Left lobe of liver (tissue), 2 donors: ENCODE data around the gene PFKFB3. TPM values are rescaled to one million over a fixed set of nuclear protein-coding genes. Genes with fewer than 3 reads are reported as not detected.
A peak's percentile ranks its signal among the peaks of the same experiment; 100 is the strongest.
"Not testable (repeated sequence)": the region's sequence is repeated elsewhere in the genome, so short reads cannot be mapped to it uniquely, and the experiment has no call there.

Source experiments
- ATAC-seq: fragments of 200-7000 bp; cut with Tn5 transposase; one replicate; pipeline ENCODE4 v1.9.1; 2020; ENCODE audit warnings: mild to moderate bottlenecking, moderate library complexity
- DNase-seq: peaks from one replicate; pipeline ENCODE4 v3.0.0-alpha.2; 2020; ENCODE audit warnings: low spot score
- total RNA-seq: library from RNA; stranded (reverse); gene quantifications from one replicate; pipeline ENCODE4 v1.2.1, GENCODE V29; 2021
- donor health status: DM: no; HTN: no; CAD: no; lungs with moderate emphysema.
- donor health status: DM: no; HTN: yes; CAD: no.

The PFKFB3 gene
- total RNA-seq, 1 donor from 2014 or later, result 39.2 TPM

DNA sequence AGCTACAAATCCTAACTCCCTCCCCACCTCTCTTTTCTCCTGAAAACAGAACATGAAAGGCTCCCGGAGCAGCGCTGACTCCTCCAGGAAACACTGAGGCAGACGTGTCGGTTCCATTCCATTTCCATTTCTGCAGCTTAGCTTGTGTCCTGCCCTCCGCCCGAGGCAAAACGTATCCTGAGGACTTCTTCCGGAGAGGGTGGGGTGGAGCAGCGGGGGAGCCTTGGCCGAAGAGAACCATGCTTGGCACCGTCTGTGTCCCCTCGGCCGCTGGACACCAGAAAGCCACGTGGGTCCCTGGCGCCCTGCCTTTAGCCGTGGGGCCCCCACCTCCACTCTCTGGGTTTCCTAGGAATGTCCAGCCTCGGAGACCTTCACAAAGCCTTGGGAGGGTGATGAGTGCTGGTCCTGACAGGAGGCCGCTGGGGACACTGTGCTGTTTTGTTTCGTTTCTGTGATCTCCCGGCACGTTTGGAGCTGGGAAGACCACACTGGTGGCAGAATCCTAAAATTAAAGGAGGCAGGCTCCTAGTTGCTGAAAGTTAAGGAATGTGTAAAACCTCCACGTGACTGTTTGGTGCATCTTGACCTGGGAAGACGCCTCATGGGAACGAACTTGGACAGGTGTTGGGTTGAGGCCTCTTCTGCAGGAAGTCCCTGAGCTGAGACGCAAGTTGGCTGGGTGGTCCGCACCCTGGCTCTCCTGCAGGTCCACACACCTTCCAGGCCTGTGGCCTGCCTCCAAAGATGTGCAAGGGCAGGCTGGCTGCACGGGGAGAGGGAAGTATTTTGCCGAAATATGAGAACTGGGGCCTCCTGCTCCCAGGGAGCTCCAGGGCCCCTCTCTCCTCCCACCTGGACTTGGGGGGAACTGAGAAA, 30.4 kb downstream of the PFKFB3 start:
- DNase-seq (no peak), ATAC-seq (peak; percentile 7)

DNA sequence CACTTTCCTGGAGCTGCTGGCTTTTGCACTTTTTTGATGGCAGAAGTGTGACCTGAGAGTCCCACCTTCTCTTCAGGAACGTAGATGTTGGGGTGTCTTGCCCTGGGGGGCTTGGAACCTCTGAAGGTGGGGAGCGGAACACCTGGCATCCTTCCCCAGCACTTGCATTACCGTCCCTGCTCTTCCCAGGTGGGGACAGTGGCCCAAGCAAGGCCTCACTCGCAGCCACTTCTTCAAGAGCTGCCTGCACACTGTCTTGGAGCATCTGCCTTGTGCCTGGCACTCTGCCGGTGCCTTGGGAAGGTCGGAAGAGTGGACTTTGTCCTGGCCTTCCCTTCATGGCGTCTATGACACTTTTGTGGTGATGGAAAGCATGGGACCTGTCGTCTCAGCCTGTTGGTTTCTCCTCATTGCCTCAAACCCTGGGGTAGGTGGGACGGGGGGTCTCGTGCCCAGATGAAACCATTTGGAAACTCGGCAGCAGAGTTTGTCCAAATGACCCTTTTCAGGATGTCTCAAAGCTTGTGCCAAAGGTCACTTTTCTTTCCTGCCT, 31.1 kb downstream of the PFKFB3 start:
- DNase-seq, result no peak
- ATAC-seq, result no peak

DNA sequence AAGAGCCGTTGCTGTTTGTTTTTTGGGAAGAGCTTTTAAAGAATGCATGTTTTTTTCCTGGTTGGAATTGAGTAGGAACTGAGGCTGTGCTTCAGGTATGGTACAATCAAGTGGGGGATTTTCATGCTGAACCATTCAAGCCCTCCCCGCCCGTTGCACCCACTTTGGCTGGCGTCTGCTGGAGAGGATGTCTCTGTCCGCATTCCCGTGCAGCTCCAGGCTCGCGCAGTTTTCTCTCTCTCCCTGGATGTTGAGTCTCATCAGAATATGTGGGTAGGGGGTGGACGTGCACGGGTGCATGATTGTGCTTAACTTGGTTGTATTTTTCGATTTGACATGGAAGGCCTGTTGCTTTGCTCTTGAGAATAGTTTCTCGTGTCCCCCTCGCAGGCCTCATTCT, 31.6 kb downstream of the PFKFB3 start:
- no peak for ATAC-seq
- DNase-seq, result no peak

DNA sequence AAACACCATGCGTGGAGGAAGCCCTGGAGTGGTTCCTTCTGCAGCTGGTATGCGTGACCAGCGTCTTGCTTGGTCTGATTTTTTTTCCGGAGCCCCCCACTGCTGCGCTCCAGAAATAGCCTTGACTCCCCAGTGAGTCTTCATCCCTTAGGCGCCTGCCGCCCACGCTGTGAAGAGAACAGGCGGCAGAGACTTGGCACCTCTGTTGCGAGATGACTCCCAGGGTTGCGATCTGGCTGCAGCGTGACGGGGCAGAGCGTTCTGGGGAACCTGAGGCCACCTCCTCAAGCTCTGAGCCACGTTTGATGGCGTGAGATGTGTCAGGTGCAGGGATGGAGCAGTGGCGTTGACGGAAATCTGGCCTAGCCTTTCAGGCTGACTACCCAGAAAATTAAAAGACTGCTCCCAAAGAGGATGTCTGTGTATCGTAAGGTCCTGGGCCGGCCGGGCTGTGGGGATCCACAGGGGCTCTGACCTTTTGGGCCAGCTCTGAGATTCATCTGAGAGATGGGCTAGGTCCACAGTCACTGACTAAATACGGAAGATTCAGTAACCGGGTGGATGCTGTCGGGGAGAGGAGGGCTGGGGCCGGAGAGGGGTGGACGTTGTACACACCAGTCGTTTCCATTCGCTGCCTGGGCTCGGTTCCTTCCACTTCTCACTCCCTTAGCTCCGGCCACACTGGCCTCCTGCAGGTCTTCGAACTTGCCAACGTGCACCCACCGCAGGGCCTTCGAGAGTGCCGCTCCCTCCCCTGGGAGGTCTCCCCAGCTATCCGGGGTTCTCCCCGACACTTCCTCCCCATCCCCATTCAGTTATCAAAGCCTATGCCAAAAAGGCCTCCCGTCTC, 33.8 kb downstream of the PFKFB3 start:
- no peak for DNase-seq
- ATAC-seq, result no peak

DNA sequence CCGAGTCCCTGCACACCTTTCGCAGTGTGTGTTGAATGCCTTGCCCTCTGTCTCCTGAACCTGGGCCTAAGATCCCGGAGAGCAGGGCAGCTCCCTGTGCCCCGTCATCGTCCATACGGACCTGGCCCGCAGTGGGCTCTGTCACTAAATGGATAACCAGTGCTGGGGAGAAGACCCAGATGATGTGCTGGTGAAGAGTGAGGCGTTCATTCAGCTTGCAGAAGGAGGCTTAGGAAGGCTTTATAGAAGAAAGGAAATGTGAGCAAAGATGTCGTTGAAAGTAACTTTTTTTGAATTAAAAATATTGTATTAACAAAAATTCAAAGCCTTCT, 34.4 kb downstream of the PFKFB3 start:
- ATAC-seq (no peak), DNase-seq (no peak)

DNA sequence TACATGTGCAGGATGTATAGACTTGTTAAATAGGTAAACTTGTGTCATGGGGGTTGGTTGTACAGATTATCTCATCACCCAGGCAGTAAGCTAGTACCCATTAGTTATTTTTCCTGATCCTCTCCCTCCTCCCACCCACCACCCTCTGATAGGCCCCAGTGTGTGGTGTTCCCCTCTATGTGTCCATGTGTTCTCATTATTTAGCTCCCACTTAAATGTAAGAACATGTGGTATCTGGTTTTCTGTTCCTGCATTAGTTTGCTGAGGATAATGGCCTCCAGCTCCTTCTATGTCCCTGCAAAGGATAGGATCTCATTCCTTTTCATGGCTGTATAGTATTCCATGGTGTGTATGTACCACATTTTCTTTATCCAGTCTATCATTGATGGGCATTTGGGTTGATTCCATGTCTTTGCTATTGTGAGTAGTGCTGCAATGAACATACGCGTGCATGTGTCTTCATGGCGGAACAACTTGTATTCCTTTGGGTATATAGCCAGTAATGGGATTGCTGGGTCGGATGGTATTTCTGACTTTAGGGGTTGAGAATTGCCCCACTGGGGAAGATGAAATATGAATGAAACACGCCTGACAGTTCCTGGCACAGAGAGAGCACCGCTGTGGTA, 36.0 kb downstream of the PFKFB3 start:
- ATAC-seq, DNase-seq: not testable (repeated sequence)

DNA sequence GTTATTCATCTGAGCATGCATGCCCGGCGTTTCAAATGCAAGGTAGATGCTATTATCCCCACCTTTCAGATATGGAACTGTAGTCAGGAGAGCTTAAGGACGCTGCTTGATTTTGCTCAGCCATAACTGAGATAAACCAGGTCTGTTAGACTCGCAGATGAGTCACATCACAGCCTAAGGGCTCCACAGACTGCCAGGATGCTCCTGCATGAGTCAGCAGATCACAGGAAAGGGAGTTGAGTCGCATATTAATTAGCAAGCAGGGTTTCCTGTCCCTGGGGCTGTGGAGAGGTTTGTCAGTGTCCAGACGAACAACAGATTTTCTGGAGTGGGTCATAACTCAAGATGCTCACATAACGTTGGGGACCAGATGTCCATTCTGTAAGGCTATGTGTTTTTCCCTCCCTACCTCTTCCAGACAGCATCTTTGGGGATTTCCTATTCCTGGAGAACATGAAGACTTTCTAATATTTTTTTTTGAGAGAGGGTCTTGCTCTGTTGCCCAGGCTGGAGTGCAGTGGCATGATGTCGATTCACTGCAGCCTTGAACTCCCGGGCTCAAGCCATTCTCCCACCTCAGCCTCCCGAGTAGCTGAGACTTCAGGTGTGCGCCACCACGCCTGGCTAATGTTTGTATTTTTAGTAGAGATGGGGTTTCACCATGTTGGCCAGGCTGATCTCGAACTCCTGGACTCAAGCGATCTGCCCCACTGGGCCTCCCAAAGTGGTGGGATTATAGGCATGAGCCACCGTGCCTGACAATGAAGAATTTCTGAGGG, 36.7 kb downstream of the PFKFB3 start:
- peak; percentile 63 for ATAC-seq

DNA sequence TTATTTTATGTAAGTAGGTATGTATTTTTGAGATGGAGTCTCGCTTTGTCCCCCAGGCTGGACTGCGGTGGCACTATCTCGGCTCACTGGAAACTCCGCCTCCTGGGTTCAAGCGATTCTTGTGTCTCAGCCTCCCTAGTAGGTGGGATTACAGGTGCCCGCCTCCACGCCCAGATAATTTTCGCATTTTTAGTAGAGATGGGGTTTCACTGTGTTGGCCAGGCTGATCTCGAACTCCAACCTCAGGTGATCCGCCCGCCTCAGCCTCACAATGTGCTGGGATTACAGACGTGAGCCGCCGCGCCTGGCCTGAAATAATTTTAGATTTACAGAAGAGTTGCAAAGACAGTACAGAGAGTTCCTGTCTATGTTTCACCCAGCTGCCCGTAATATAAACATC, 37.5 kb downstream of the PFKFB3 start:
- DNase-seq (no peak), ATAC-seq (no peak)

More for the DNA sequence above, 36.7 kb downstream of the PFKFB3 start:
- no peak for DNase-seq

DNA sequence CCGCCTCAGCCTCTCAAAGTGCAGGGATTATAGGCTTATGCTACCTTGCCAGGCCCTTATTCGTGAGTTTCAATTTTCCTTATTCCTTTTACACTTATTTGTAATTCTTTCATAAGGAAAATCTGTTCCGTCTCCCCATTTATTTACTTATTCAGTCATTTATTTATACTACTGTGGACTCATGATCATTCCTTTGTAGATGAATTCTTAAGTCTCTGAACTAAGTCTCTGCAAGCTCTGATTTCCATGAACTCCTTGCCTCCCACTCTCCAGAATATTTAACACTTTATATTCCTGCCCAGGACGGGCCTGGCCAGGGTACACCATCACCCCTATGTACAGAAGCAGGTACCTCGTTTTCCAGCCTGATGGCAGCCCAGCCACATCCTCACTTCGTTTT, 39.4 kb downstream of the PFKFB3 start:
- DNase-seq, result no peak
- no peak for ATAC-seq

DNA sequence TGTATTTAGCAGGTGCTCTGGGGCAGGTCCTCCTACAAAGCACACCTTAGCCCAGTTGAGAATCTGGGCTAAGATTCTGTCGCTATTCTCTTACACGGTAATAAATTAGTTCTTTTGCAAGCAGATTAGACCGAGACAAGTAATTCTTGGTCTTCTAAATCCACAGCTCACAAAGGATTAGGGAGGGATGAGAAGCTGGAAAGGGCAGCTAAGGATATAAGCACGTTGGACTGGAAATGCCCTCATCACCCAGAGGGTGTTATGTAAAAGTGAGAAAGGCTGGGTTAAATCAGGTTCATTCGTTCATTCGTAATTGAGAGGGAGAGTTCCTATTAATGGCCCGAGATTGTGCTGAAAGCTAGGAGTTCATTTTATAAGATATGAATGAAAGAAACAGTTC, 41.8 kb downstream of the PFKFB3 start:
- ATAC-seq, result no peak
- no peak for DNase-seq

DNA sequence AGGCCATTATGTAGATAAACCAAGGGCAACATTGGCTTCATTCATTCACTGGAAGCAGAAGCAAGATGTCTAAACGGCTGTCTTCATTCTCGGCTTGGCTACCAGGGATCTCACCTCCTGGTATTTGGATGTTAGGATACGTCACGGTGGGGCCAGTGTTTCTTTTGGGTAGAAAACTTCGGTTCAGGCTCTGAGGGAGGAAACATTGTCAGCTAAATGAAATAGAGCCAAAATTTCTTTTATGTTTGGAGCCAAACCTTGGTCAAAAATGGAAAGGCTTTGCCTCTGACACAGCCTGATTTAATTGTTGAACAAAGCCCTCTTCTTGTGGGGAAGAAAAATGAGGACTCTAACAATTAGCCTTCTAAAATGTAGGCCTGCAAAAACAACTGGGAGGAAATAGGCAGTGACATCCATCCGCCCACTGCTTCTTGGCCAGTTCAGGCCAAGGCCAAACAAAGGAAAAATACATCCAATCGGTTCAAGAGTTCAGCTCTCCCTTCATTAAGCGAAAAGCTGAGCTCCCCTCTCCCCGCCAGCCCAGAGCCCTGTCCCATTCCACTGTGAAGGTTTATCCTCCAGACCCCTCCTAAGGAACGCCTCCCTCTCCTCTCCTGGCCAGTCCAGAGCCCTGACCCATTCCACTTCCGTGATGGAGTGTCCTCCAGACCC, 44.4 kb downstream of the PFKFB3 start:
- no peak for DNase-seq
- peak; percentile 34 for ATAC-seq

DNA sequence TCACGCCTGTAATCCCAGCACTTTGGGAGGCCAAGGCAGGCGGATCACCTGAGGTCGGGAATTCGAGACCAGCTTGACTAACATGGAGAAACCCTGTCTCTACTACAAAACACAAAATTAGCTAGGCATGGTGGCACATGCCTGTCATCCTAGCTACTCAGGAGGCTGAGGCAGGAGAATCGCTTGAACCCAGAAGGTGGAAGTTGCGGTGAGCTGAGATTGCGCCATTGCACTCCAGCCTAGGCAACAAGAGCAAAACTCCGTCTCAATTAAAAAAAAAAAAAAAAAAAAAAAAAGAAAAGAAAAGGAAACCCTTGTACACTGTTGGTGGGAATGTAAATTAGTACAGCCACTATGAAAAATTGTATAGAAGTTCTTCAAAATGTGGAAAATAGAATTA, 46.2 kb downstream of the PFKFB3 start:
- not testable (repeated sequence) for ATAC-seq, DNase-seq

DNA sequence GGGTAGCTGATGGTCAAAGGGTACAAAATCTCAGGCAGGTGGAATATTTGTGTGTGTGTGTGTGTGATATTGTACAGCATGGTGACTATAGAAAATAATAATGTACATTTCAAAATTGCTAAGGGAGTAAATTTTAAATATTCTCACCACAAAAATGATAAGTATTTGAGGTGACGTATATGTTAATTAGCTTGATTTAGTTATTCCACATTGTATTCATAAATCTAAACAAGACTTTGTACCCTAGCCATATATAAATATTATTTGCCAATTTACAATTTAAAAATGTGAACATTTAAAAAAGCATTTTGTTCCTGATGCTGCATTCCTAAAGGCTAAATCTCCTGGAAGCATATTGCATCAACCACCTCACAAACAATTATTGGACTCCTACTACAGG, 47.0 kb downstream of the PFKFB3 start:
- no peak for ATAC-seq
- no peak for DNase-seq

DNA sequence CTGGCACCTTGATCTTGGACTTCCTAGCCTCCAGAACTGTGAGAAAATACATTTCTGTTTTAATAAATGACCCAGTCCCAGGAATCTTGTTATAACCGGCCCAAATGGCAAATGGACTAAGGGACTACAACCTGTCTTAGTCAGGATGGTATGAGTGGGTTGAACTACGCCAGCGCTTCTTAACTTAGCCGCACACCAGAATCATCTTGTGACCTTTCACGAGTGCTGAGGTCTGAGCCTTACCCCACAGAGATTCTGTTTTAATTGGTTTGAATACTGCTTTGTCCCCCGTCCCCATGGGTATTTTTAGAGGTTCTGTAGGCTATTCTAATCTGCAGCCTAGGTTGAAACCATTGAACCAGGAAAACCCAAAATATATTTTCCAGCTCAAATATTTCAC, 48.0 kb downstream of the PFKFB3 start:
- DNase-seq, result no peak
- no peak for ATAC-seq

DNA sequence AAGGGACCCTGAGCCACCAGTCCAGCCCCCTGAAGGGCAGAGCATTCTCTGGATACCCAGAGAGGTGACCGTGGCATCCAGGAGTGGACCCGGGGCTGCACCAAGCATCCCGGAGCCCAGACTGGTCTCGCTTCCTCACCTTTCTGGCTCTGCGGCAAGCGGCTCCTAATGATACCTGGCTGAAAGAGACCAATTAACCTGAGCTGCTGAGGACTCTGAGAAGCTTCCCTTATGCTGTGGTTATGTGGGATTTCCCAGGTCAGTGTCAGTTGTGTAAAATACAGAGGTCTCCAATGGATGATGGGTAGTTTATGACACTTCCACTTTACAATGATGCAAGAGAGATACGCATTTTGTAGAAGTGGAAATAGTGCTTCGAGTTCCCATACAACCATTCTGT, 51.5 kb downstream of the PFKFB3 start:
- DNase-seq (no peak), ATAC-seq (no peak)

DNA sequence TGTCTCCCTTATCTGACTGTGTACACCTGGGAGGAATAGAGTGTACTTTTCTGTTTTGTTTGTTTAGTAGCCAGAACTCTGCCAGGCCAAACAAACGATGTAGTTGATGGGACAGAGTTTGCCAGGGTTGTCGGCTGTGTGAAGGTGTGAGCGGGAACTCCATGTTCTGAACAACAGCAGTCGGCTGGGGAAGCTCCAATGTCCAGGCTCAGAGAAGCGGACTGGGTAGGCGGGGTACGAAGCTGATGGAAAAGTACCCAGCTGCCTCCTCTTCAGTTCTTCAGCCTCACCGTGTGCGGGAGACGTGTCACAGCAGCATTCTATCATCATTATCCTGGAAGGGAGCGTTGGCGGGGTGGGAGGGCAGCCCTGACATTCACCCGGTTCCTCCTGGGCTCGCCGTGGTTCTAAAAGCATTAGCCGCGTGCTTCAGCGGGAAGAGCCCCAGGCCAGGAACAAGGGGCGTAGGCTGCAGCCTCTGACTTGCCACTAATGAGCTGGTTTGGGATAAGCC, 52.9 kb downstream of the PFKFB3 start:
- DNase-seq (peak; percentile 90), ATAC-seq (peak; percentile 93)

DNA sequence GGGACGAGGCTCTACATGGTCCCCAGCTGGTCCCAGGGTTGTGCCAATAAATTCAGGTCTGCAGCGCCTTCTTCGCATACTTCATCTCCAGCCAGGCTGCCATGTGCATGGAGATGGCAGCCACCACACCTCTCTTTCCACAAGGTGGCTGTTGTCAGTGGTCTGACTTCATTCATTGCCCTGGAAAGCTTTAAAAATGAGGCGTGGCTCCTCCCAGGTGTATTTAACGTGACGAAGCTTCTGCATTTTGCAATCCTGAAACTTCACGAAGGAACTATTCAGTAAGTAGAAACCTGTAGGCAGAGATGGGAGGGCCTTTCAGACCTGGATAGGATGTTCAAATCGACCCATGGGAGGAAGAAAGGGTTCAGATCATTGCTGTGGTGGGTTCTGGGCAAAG, 53.7 kb downstream of the PFKFB3 start:
- ATAC-seq (no peak), DNase-seq (no peak)

DNA sequence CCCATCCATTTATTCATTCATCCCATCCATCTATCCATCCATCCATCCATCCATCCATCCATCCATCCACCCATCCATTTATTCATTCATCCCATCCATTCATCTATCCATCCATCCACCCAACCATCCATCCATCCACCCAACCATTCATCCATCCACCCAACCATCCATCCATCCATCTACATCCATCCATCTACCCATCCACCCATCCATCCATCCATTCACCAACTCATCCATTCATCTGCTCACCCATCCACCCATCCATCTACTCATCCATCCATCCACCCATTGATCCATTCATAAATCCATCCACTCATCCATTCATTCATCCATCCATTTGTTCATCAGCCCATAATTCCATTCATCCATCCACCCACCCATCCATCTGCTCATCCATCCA, 56.4 kb downstream of the PFKFB3 start:
- DNase-seq, result no peak
- ATAC-seq, result no peak

DNA sequence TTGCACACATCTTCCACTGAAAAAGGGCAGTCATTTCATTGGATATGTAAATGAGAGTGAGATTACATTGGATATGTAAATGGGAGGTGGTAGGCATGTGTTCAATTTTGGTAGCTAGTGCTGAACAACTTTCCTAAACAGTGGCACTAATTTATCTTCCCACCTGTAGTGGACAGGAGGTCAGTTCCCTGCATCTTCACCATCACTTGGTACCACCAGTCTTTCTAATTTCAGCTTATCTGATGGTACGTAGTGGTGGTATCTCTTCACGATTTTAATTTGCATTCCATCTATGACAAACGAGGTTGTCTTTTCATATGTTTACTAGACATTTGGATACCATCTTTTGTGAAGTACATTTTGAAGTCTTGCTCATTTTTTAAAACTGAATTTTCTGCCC, 58.1 kb downstream of the PFKFB3 start:
- ATAC-seq (no peak), DNase-seq (no peak)

DNA sequence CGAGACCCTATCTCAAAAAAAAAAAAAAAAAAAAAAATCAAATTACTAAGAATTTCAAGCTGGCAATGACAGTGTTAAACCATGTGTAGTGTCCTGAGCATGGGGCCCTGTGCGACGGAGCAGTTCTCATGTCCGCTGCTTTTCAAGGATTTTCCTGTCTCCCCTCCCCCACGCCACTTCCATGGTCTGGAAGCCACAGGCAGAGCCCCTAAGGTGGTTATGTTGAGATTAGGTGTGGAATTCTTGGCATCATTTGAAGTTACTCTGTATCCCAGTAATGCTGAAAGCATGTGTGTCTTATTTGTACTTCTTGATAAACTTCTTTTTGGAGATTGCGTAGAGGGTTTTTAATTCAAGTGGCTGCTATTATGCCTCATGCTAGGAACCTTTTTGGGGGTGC, 65.2 kb downstream of the PFKFB3 start:
- DNase-seq (peak; percentile 30), ATAC-seq (no peak)
